ENCODE data around the gene TOPORS.
"Not testable (repeated sequence)": the region's sequence is repeated elsewhere in the genome, so short reads cannot be mapped to it uniquely, and the experiment has no call there.

The TOPORS gene

GRCh38 chr9:32551276-32552051 lies 922 bp downstream of the TOPORS start:
- in situ Hi-C loops (cut with HindIII; ENCODE audit: low sequenced_read_pairs), result loop anchor here (25.0 kb wide), 1 partner anchor 164 kb away; the partner anchor contains the start of gene ACO1
- DNase-seq (ENCODE audit: low read depth), result no peak

GRCh38 chr9:32550562-32551275 lies 1.7 kb downstream of the TOPORS start:
- in situ Hi-C loops (cut with HindIII; ENCODE audit: low sequenced_read_pairs), result loop anchor here (25.0 kb wide), 1 partner anchor 163 kb away; the partner anchor contains the start of gene ACO1
- peak overlapping the region; percentile 73 for H3K4me3 ChIP-seq (ENCODE audit: low read depth, low read length)
- peak; percentile 17 for TF ChIP-seq CTCF (IDR thresholded peaks at IDR 0.05; ENCODE audit: low read depth, low read length, missing control alignments)
- peak; percentile 84 for DNase-seq (ENCODE audit: low read depth)

More at GRCh38 chr9:32551276-32552051, 922 bp downstream of the TOPORS start:
- no peak for TF ChIP-seq CTCF (IDR thresholded peaks at IDR 0.05; ENCODE audit: low read depth, low read length, missing control alignments)
- peak overlapping the region; percentile 73 for H3K4me3 ChIP-seq (ENCODE audit: low read depth, low read length)

GRCh38 chr9:32550150-32550561 lies 2.2 kb downstream of the TOPORS start:
- peak overlapping the region; percentile 73 for H3K4me3 ChIP-seq (ENCODE audit: low read depth, low read length)
- TF ChIP-seq CTCF (IDR thresholded peaks at IDR 0.05; ENCODE audit: low read depth, low read length, missing control alignments), result peak; percentile 40
- no peak for DNase-seq (ENCODE audit: low read depth)
- in situ Hi-C loops (cut with HindIII; ENCODE audit: low sequenced_read_pairs), result loop anchor here (25.0 kb wide), 1 partner anchor 163 kb away; the partner anchor contains the start of gene ACO1

GRCh38 chr9:32548213-32548612 lies 4.2 kb downstream of the TOPORS start:
- DNase-seq (ENCODE audit: low read depth); H3K4me3 ChIP-seq (ENCODE audit: low read depth, low read length); in situ Hi-C loops (cut with HindIII; ENCODE audit: low sequenced_read_pairs): not testable (repeated sequence)

- in situ Hi-C loops (cut with HindIII; ENCODE audit: low sequenced_read_pairs), result no loop called here
- no peak for DNase-seq (ENCODE audit: low read depth)
- no peak for TF ChIP-seq CTCF (IDR thresholded peaks at IDR 0.05; ENCODE audit: low read depth, low read length, missing control alignments)
- no peak overlapping the region for H3K4me3 ChIP-seq (ENCODE audit: low read depth, low read length)
These were observed 6.5 kb downstream of the TOPORS start for GRCh38 chr9:32545884-32546283.

DNA sequence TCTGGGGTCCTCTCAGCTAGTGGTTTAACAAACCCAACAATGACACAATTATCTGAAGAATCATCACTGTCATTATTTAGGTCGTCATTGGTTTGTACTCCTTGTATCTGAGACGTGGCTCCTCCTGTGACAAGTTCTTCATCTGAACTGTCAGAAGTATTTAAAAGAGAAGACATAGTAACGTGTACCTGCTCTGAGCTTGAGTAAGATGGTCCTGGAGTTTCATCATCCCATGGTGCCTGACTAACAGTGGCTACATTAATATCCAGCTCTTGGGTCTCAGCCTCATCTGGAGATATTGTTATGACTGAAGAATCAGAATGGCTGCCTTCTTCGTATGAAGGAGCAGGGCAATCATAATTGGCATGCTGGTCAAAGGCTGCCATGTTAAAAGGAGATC lies 9.3 kb downstream of the TOPORS start:
- TF ChIP-seq CTCF (IDR thresholded peaks at IDR 0.05; ENCODE audit: low read depth, low read length, missing control alignments), result no peak
- DNase-seq (ENCODE audit: low read depth), result no peak
- no peak overlapping the region for H3K4me3 ChIP-seq (ENCODE audit: low read depth, low read length)
- in situ Hi-C loops (cut with HindIII; ENCODE audit: low sequenced_read_pairs), result no loop called here

- TF ChIP-seq CTCF (IDR thresholded peaks at IDR 0.05; ENCODE audit: low read depth, low read length, missing control alignments), result no peak
- in situ Hi-C loops (cut with HindIII; ENCODE audit: low sequenced_read_pairs), result no loop called here
- H3K4me3 ChIP-seq (ENCODE audit: low read depth, low read length), result no peak overlapping the region
- DNase-seq (ENCODE audit: low read depth), result no peak
These were observed 18.6 kb downstream of the TOPORS start for GRCh38 chr9:32533816-32534215.
